Measurements from ENCODE around the gene TFAP2C.
"Not testable (repeated sequence)": the region's sequence is repeated elsewhere in the genome, so short reads cannot be mapped to it uniquely, and the experiment has no call there.

TFAP2C gene

GRCh38 chr20:56616716-56617115 lies 12.4 kb upstream of the TFAP2C start:
- no peak for DNase-seq (ENCODE audit: low read depth in 1 of 2, low spot score in 1 of 2)

DNA sequence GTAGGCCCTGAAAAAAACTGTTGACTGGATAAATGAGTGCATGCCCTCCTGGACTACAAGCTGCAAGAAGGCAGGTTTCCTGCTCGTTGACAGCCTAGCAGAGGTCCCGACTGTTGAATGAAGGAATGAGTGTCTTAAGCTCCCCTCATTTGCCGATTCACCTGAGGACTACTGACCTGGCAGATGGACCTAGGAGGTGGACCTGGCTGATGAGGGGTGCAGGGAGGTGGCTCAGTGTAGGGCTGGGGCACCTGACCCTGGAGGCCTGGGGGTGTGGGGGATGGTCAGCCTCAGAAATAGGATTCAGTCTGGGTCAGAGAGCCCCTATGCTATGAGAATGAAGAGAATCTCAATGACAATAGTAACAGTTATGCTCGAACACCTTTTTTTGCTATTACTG lies 11.6 kb upstream of the TFAP2C start:
- DNase-seq (ENCODE audit: low read depth in 1 of 2, low spot score in 1 of 2) = no peak

GRCh38 chr20:56621730-56622129 lies 7.4 kb upstream of the TFAP2C start:
- no peak for DNase-seq (ENCODE audit: low read depth in 1 of 2, low spot score in 1 of 2)

- DNase-seq (ENCODE audit: low read depth in 1 of 2, low spot score in 1 of 2) = not testable (repeated sequence)
Observed at GRCh38 chr20:56623930-56624329, 5.2 kb upstream of the TFAP2C start.

DNA sequence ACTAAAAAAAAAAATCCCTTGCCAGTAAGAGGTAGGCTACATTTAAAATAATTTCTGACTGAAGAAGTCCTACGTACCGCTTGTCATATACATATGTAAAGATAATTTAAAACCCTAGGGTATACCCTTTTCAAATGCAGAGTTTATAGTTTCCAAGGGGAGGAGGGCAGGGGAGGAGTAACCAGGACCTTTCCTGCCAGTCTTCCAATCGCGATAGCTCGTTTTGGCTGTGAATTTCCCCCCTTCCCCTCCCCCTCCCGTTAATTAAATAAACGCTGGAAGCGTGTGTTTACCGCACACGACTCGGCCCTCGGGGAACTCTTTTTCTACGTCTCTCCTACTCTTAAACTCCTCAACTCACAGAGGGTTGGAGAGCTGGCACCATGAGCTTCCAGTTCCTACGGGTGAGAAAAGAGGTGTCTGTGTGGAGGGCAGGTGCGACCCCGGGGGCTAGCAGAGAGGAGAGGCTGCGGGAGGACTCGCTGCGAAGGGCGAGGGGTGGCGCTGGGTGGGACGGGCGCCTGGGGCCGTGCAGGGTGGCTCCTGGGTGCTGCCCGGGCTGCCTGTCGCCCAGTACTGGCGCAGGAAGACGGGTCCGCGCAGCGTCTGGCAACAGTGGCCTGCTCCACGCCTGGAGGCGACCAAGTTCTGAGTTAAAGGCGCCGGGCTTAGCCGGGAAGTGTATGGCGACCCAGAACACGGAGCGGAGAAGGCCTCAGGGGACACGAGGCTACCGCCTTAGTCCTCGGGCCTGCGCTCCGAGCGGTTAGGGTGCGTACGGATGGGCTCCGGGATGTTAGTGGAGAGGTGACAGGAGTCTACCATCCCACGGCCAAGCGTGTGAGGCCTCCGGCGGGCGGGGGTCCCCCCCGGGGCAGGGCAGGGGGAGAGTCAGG lies 4.1 kb upstream of the TFAP2C start:
- no peak for DNase-seq (ENCODE audit: low read depth in 1 of 2, low spot score in 1 of 2)

GRCh38 chr20:56625837-56626236 lies 3.3 kb upstream of the TFAP2C start:
- no peak for DNase-seq (ENCODE audit: low read depth in 1 of 2, low spot score in 1 of 2)

GRCh38 chr20:56626367-56627121 lies 2.6 kb upstream of the TFAP2C start:
- no peak for DNase-seq (ENCODE audit: low read depth in 1 of 2, low spot score in 1 of 2)

GRCh38 chr20:56627122-56628014 lies 1.7 kb upstream of the TFAP2C start:
- no peak for DNase-seq (ENCODE audit: low read depth in 1 of 2, low spot score in 1 of 2)

DNA sequence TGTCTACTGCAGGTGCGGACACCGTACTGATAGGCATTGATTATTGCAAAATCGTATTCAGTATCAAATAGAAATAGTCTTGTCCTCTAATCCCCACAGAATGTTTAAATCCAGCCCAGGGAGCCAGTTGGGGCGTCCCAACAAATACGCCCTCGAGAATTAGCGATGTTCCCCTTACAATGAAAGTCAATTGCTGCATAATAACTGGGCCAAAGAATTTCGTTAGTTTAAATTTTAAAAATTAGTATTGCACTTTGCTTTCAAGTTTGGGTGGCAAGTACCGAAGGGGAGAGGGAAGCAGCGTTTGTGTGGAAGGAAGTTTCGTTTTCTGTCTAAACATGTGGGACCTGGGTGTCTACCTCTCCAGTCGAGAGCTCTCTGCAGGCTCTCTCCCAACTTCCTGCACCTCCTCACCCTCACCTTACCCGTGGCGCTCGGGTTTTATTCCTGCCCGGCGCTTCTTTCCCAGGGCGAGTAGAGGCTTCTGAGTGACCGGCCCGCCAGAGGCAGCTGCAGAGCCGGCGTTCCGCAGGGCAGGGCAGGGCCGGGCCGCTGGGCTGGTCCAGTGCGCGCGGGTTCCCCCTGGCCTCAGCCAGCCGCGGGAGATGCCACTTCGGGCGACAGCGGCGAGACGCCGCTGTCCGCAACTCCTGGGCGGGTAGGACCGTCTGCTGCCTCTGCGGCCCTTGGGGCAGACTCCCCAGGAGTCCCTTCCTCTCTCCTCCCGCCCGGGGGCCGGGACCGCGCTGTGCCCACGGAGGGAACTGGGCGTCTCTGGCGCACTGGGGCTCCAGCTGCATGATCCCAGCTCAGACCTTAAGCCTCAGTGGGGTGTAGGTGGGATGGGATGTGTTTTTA lies 862 bp upstream of the TFAP2C start:
- DNase-seq (ENCODE audit: low read depth in 1 of 2, low spot score in 1 of 2) = no peak

- DNase-seq (ENCODE audit: low read depth in 1 of 2, low spot score in 1 of 2) = no peak
Observed at GRCh38 chr20:56629464-56630085, 469 bp downstream of the TFAP2C start.

DNA sequence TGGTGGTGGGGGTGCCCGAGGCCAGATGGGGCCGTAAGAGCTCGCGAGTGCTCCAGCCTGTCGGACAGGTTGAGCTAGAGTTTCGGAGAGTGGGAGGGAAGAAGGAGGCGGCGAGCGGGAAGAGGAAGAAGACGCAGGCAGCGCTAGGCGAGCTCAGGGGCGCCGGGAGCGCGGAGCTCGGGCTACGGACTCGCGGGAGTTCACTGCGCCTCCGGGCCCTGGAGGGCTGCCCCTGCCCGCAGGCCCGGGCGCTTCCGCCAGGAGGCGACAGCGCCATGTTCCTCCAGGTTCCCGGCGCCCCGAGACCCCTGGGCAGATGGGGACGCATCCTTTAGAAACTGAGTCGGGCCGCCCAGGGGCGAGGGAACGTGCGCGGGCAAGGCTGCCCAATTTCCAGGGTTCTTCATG lies 984 bp downstream of the TFAP2C start:
- no peak for DNase-seq (ENCODE audit: low read depth in 1 of 2, low spot score in 1 of 2)

DNA sequence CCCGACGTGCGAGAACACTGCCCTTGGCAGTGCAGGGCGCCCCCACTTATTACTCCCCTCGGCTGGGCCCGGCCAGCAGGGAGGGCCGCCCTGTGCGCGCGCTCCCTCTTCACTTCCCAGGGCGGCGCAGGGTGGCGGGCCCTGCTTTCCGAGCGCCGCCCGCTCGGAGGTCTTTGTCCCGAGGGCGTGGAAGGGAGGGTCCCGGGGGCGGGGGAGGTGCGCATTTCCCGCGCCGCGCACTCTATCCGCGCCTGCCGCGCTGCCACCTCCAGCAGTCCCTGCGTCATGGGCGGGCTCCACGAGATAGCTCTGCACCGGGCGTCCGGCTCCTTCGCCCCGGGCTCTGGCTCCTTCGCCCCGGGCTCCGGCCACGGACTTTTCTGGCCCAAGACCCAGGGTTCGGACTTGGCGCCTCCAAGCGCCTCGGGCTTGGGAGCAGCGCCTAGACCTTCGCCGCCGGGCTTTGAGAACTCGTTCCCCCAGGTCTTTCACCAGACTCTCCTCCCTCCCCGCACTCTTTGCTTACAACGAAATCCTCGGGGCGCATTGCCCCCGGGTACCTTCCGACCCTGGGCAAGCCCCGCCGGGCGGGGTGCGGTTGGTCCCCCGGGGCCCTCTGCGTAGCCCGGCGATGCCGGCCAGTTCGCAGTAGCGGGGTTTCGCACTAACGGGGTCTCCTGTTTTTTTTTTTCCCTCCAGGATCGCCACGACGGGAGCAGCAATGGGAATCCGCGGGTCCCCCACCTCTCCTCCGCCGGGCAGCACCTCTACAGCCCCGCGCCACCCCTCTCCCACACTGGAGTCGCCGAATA lies 1.6 kb downstream of the TFAP2C start:
- DNase-seq (ENCODE audit: low read depth in 1 of 2, low spot score in 1 of 2) = no peak

- no peak for DNase-seq (ENCODE audit: low read depth in 1 of 2, low spot score in 1 of 2)
Observed at GRCh38 chr20:56631318-56631989, 2.3 kb downstream of the TFAP2C start.

- DNase-seq (ENCODE audit: low read depth in 1 of 2, low spot score in 1 of 2) = no peak
Observed at GRCh38 chr20:56631990-56632327, 2.9 kb downstream of the TFAP2C start.

DNA sequence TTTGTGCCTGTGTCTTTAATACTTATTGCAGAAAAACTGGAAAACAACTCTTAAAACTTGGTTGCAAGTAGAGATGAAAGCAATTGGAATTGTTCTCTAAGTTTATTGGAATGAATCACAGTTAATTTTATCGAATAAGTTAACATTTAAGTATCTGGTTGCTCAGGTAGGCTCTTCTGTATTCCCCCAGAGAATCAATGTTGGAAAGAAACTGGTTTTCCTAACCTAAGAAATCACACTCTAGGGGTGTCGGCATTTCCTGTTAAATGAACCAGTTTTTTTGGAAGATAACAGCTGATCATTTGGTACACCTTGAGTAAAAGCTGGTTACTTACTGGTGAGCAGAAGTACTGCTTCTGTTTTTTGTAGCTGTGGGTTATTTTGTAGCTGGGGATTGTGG lies 5.2 kb downstream of the TFAP2C start:
- DNase-seq (ENCODE audit: low read depth in 1 of 2, low spot score in 1 of 2) = no peak

DNA sequence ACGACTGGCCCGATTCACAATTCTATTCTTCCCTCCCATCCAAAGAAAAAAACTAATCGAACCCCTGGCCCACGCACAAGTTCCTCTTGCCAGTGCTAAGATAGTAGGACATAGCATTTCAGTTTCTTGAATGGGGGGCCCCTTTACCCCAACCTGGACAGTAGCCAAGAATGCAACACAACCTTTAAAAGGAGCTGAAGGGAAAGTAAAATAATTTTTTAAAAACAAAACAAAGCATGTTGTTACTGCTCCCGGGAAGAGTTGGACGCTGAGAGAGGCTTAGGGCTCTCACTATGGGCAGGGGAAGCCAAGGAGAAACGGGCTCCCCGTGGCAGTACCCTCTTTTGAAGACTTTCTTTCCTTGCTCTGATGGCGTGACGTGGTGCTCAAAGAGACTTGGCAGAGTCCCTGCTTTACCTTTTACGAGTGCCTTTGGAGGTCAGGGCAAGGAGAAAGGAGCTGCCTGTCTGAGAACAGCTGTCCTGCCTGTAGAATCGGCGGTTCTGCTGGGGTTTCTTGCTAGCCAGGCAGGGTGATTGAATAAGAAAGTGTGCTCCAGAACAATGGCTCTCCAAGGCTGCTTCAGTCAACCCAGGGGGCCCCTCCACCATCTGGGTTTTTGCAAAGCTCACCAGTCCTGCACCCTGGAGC lies 5.8 kb downstream of the TFAP2C start:
- DNase-seq (ENCODE audit: low read depth in 1 of 2, low spot score in 1 of 2) = no peak

DNA sequence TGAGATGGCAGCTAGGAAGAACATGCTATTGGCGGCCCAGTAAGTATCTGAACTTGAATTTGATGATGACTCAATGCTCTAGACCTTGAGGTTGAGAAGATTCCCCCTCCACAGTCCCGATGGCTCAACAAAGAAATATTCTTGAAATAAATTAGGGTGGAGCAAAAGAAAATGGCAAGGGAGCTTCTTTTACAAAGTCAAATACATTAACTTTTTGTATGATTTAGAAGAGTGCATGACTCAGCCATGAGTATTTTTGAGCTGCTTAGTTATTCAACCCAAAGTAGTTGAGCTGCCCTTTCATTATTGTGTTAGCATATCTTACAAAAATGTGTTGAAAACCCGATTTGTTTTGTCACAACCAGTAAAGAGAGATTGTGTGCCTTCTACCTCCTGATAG lies 7.6 kb downstream of the TFAP2C start:
- no peak for DNase-seq (ENCODE audit: low read depth in 1 of 2, low spot score in 1 of 2)

GRCh38 chr20:56637576-56637975 lies 8.5 kb downstream of the TFAP2C start:
- no peak for DNase-seq (ENCODE audit: low read depth in 1 of 2, low spot score in 1 of 2)
